Measurements from ENCODE around the gene ASAP2.
A peak's percentile ranks its signal among the peaks of the same experiment; 100 is the strongest.

ASAP2 gene

GRCh38 chr2:9388950-9389911 lies 182.6 kb downstream of the ASAP2 start:
- no peak overlapping the region for H3K4ac ChIP-seq (ENCODE audit: low read length)
- H3K9ac ChIP-seq (ENCODE audit: low read depth, low read length, poor library complexity): no peak overlapping the region
- no peaks in the 10 kb centered on the region for H3K9me3 ChIP-seq (replicated peaks in 1 of 2; ENCODE audit: control insufficient read depth in 2 of 2, insufficient read depth in 1 of 2, low read depth in 1 of 2, low read length in 2 of 2)
- H3K36me3 ChIP-seq (replicated peaks in 1 of 2; ENCODE audit: control insufficient read depth in 2 of 2, insufficient read depth in 2 of 2, low read length in 2 of 2): peaks cover 23 to 95% of the 10 kb centered on the region in 2 donors
- peak overlapping the region; percentile 38 for H3K23ac ChIP-seq (ENCODE audit: low read depth, low read length, poor library complexity)
- H3K4me3 ChIP-seq (ENCODE audit: low read length in 2 of 2): no peak overlapping the region
- WGBS, 2 donors (ENCODE audit: extremely low coverage in 2 of 2, insufficient read length in 2 of 2, insufficient replicate concordance in 1 of 2): no CpG with 5 or more reads among the region's 28 CpGs
- no peak overlapping the region for H3K4me2 ChIP-seq (ENCODE audit: insufficient read depth, low read length, poor library complexity, severe bottlenecking)
- peaks cover 9 to 13% of the 10 kb centered on the region in 2 donors for H3K4me1 ChIP-seq (ENCODE audit: control insufficient read depth in 2 of 2, insufficient read depth in 1 of 2, low read depth in 1 of 2, low read length in 2 of 2)
- no peaks in the 10 kb centered on the region for H3K27me3 ChIP-seq (ENCODE audit: control insufficient read depth in 3 of 3, insufficient read depth in 3 of 3, low read depth in 1 of 3, low read length in 3 of 3)
- no peak overlapping the region for H3K27ac ChIP-seq (replicated peaks; ENCODE audit: low read length)
- no peak overlapping the region for H2BK5ac ChIP-seq (ENCODE audit: low read length)
- no peak overlapping the region for H2AK5ac ChIP-seq (ENCODE audit: low read depth, low read length)
- H2BK12ac ChIP-seq (ENCODE audit: low read length): no peak overlapping the region
- no peak overlapping the region for H2BK15ac ChIP-seq (ENCODE audit: low read length)
- H3K79me1 ChIP-seq (ENCODE audit: low read depth, low read length): no peaks in the 10 kb centered on the region
- no peak overlapping the region for H3K18ac ChIP-seq (ENCODE audit: low read length)
- H2AFZ ChIP-seq (ENCODE audit: low read length): no peak overlapping the region
- H3K14ac ChIP-seq (ENCODE audit: low read length): no peak overlapping the region
- DNase-seq (ENCODE audit: low spot score): no peak
- no peak overlapping the region for H4K91ac ChIP-seq (ENCODE audit: low read depth, low read length, poor library complexity)
- no peak overlapping the region for H2BK120ac ChIP-seq (ENCODE audit: low read depth, low read length)
- no peak overlapping the region for H4K8ac ChIP-seq (ENCODE audit: low read depth, low read length)

DNA sequence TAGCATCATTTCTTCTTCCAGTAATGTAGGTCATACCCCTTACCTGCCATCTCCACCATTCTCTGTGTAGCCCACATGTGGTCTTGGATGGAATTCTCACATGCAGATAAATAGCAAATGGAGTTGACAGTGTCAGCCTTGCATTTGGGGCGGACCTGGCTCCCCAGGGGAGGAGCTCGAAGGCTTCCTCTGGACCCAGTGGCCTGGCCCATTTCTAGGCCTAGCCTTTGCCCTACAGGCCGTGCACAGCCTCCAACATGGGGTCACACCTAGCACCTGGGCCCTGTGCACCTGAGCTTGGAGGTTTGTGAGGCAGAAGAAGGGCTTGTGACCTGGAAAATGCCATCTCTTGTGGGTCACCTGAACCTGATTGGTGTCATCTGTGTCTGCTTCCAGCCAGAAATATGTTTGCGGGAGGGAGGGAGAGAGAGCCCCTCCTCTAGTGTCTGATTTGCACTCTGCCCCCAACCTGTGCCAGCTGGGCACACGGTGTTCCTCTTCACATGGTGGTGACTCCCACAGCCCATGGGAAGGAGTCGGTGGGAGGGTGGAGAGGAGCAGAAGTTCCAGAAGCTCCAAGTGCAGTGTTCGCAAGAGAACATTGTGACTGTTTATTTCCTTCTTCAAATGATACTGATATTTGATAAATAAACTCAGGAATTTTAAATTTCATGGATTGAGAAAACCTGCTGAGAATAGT lies 183.7 kb downstream of the ASAP2 start:
- Histone ChIP-seq H4K8ac (ENCODE audit: low read depth, low read length) (no peak overlapping the region), H3K4ac (ENCODE audit: low read length) (no peak overlapping the region), H3K79me1 (ENCODE audit: low read depth, low read length) (no peaks in the 10 kb centered on the region), H2BK15ac (ENCODE audit: low read length) (no peak overlapping the region), H3K4me3 (ENCODE audit: low read length in 2 of 2) (no peak overlapping the region), H2AK5ac (ENCODE audit: low read depth, low read length) (no peak overlapping the region), H3K9me3 (replicated peaks in 1 of 2; ENCODE audit: control insufficient read depth in 2 of 2, insufficient read depth in 1 of 2, low read depth in 1 of 2, low read length in 2 of 2) (no peaks in the 10 kb centered on the region), H3K14ac (ENCODE audit: low read length) (no peak overlapping the region), H2BK5ac (ENCODE audit: low read length) (no peak overlapping the region), H2BK12ac (ENCODE audit: low read length) (no peak overlapping the region), H3K4me1 (ENCODE audit: control insufficient read depth in 2 of 2, insufficient read depth in 1 of 2, low read depth in 1 of 2, low read length in 2 of 2) (peaks cover 9 to 13% of the 10 kb centered on the region in 2 donors), H3K36me3 (replicated peaks in 1 of 2; ENCODE audit: control insufficient read depth in 2 of 2, insufficient read depth in 2 of 2, low read length in 2 of 2) (peaks cover 27 to 92% of the 10 kb centered on the region in 2 donors), H3K27ac (replicated peaks; ENCODE audit: low read length) (no peak overlapping the region), H2AFZ (ENCODE audit: low read length) (no peak overlapping the region), H3K18ac (ENCODE audit: low read length) (no peak overlapping the region), H3K27me3 (ENCODE audit: control insufficient read depth in 3 of 3, insufficient read depth in 3 of 3, low read depth in 1 of 3, low read length in 3 of 3) (no peaks in the 10 kb centered on the region), H2BK120ac (ENCODE audit: low read depth, low read length) (no peak overlapping the region), H3K4me2 (ENCODE audit: insufficient read depth, low read length, poor library complexity, severe bottlenecking) (no peak overlapping the region), H3K23ac (ENCODE audit: low read depth, low read length, poor library complexity) (no peak overlapping the region), H4K91ac (ENCODE audit: low read depth, low read length, poor library complexity) (no peak overlapping the region), H3K9ac (ENCODE audit: low read depth, low read length, poor library complexity) (no peak overlapping the region)
- DNase-seq (ENCODE audit: low spot score): no peak
- WGBS, 2 donors (ENCODE audit: extremely low coverage in 2 of 2, insufficient read length in 2 of 2, insufficient replicate concordance in 1 of 2): no CpG with 5 or more reads among the region's 7 CpGs

DNA sequence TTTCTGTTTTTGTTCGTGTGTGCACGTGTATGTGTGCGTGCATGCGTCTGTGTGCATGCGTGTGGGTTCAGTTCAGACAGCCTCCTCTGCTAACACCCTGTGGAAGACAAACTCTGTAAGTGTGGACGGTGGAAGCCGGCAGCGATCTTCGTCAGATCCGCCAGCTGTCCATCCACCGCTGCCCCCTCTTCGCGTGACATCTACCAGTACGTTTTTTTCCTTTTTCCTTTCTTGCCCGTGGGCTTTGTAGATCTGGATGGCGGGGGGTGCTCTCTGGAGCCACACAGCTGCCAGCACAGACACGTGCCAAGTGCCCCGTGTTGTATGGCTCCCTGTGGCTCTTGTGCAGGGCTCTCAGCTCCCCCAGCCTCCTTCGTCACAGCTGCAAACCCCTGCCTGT lies 184.4 kb downstream of the ASAP2 start:
- Histone ChIP-seq H3K23ac (ENCODE audit: low read depth, low read length, poor library complexity) (peak overlapping the region; percentile 36), H3K4ac (ENCODE audit: low read length) (no peak overlapping the region), H2AK5ac (ENCODE audit: low read depth, low read length) (no peak overlapping the region), H3K9ac (ENCODE audit: low read depth, low read length, poor library complexity) (no peak overlapping the region), H2BK5ac (ENCODE audit: low read length) (no peak overlapping the region), H2AFZ (ENCODE audit: low read length) (no peak overlapping the region), H4K8ac (ENCODE audit: low read depth, low read length) (no peak overlapping the region), H3K27ac (replicated peaks; ENCODE audit: low read length) (no peak overlapping the region), H2BK120ac (ENCODE audit: low read depth, low read length) (no peak overlapping the region), H3K9me3 (replicated peaks in 1 of 2; ENCODE audit: control insufficient read depth in 2 of 2, insufficient read depth in 1 of 2, low read depth in 1 of 2, low read length in 2 of 2) (no peaks in the 10 kb centered on the region), H3K36me3 (replicated peaks in 1 of 2; ENCODE audit: control insufficient read depth in 2 of 2, insufficient read depth in 2 of 2, low read length in 2 of 2) (peaks cover 27 to 89% of the 10 kb centered on the region in 2 donors), H3K14ac (ENCODE audit: low read length) (no peak overlapping the region), H3K4me3 (ENCODE audit: low read length in 2 of 2) (no peak overlapping the region), H3K4me2 (ENCODE audit: insufficient read depth, low read length, poor library complexity, severe bottlenecking) (no peak overlapping the region), H3K4me1 (ENCODE audit: control insufficient read depth in 2 of 2, insufficient read depth in 1 of 2, low read depth in 1 of 2, low read length in 2 of 2) (peaks cover 9 to 13% of the 10 kb centered on the region in 2 donors), H3K18ac (ENCODE audit: low read length) (no peak overlapping the region), H2BK15ac (ENCODE audit: low read length) (no peak overlapping the region), H2BK12ac (ENCODE audit: low read length) (no peak overlapping the region), H3K79me1 (ENCODE audit: low read depth, low read length) (no peaks in the 10 kb centered on the region), H3K27me3 (ENCODE audit: control insufficient read depth in 3 of 3, insufficient read depth in 3 of 3, low read depth in 1 of 3, low read length in 3 of 3) (no peaks in the 10 kb centered on the region), H4K91ac (ENCODE audit: low read depth, low read length, poor library complexity) (no peak overlapping the region)
- no CpG with 5 or more reads among the region's 19 CpGs for WGBS, 2 donors (ENCODE audit: extremely low coverage in 2 of 2, insufficient read length in 2 of 2, insufficient replicate concordance in 1 of 2)
- no peak for DNase-seq (ENCODE audit: low spot score)
